Articular chondrocyte of knee joint (primary cell): ENCODE data around the gene RFK. TPM values are rescaled to one million over a fixed set of nuclear protein-coding genes. Genes with fewer than 3 reads are reported as not detected.

Experiments used
- total RNA-seq: library from RNA; depleted of rRNA; stranded (reverse); fragments of >200 nt; gene quantifications from 2 replicates; pipeline ENCODE4 v1.2.3, GENCODE V29; 2012

RFK gene
- total RNA-seq, result 26.1 and 27.0 TPM in 2 replicates

GRCh38 chr9:76394195-76394959 lies at the start of gene RFK:
Gene RFK (minus strand): TSS chr9:76394426. CDS start chr9:76394171, 255 bp downstream.

Other genes starting within 250 kb of the RFK start
- 94.3 and 97.9 TPM in 2 replicates for gene GCNT1, start 64.8 kb upstream of the RFK start, total RNA-seq